SK-N-SH (cell line): Measurements from ENCODE around the gene YTHDF1. TPM values are rescaled to one million over a fixed set of nuclear protein-coding genes. Genes with fewer than 3 reads are reported as not detected.

Experiments used
- CTCF ChIA-PET: fragments of 300-600, 350-600 bp; formaldehyde crosslinking; extraction: SDS; loops from one replicate; lab custom pipeline; 2021; lab: Yijun Ruan, JAX
- POLR2A ChIA-PET: fragments of 350-600 bp; sonication (Branson Sonifier 250); formaldehyde crosslinking; extraction: SDS; loops from one replicate; lab custom pipeline; 2020; ENCODE audit warnings: antibody characterized with exemption, inconsistent platforms; lab: Yijun Ruan, JAX
- DNase-seq: peaks from one replicate; pipeline ENCODE4 v3.0.0; 2012
- H2AFZ ChIP-seq: fragments of 200-600 bp; sonication (generic); 2 replicates; pipeline ENCODE4 v1.8.1; 2016; ENCODE audit warnings: antibody characterized with exemption, mild to moderate bottlenecking, low read depth
- H3F3A ChIP-seq: fragments of 200-600 bp; sonication (generic); replicated peaks from 2 replicates; pipeline ENCODE3; 2016; ENCODE audit warnings: antibody characterized with exemption, mild to moderate bottlenecking; ENCODE audit not compliant: insufficient read depth
- H3K27ac ChIP-seq, 2 experiments: fragments of 200-500 bp in 1 of 2; fragments of 200-600 bp in 1 of 2; sonication (Bioruptor generic) in 1 of 2; sonication (generic), shearing (Covaris generic) in 1 of 2; 2 replicates each; pipeline versions ENCODE4 v1.5.1 to v1.6.1; 2014 to 2016; ENCODE audit warnings: low read depth in 2 of 2, inconsistent platforms in 1 of 2, low read length in 1 of 2, mild to moderate bottlenecking in 1 of 2, mixed read lengths in 1 of 2
- H3K27me3 ChIP-seq: fragments of 200-600 bp; sonication (generic), shearing (Covaris generic); 2 replicates; pipeline ENCODE4 v1.6.1; 2016; ENCODE audit warnings: mixed run types; ENCODE audit not compliant: insufficient read depth
- H3K36me3 ChIP-seq, 2 experiments: fragments of 200-500 bp in 1 of 2; fragments of 200-600 bp in 1 of 2; sonication (Bioruptor generic) in 1 of 2; sonication (generic) in 1 of 2; replicated peaks in 1 of 2; 2 replicates each; pipeline versions ENCODE3 to v1.5.1; 2014 to 2016; ENCODE audit warnings: low read length in 1 of 2, mild to moderate bottlenecking in 1 of 2; ENCODE audit not compliant: insufficient read depth in 2 of 2, control insufficient read depth in 1 of 2
- H3K4me1 ChIP-seq, 2 experiments: fragments of 200-500 bp in 1 of 2; fragments of 200-600 bp in 1 of 2; sonication (Bioruptor generic) in 1 of 2; sonication (generic), shearing (Covaris generic) in 1 of 2; 2 replicates each; pipeline versions ENCODE4 v1.5.1 to v1.6.1; 2014 to 2016; ENCODE audit warnings: low read depth in 1 of 2, low read length in 1 of 2, mixed run types in 1 of 2; ENCODE audit not compliant: insufficient read depth in 2 of 2, control insufficient read depth in 1 of 2
- H3K4me2 ChIP-seq: fragments of 200-600 bp; sonication (generic), shearing (Covaris generic); 2 replicates; pipeline ENCODE4 v1.6.1; 2017; ENCODE audit warnings: mixed run types
- H3K4me3 ChIP-seq, 2 experiments: fragments of 200-500 bp in 1 of 2; fragments of 200-600 bp in 1 of 2; sonication (Bioruptor generic) in 1 of 2; sonication (generic), shearing (Covaris generic) in 1 of 2; 2 replicates each; pipeline versions ENCODE4 v1.5.1 to v1.8.1; 2014 to 2016; ENCODE audit warnings: low read depth in 2 of 2, inconsistent platforms in 1 of 2, low read length in 1 of 2, mild to moderate bottlenecking in 1 of 2, mixed read lengths in 1 of 2, moderate library complexity in 1 of 2
- H3K79me2 ChIP-seq: fragments of 200-600 bp; sonication (generic); 2 replicates; pipeline ENCODE4 v1.8.1; 2017; ENCODE audit warnings: mild to moderate bottlenecking; ENCODE audit not compliant: insufficient read depth
- H3K9ac ChIP-seq: fragments of 200-600 bp; sonication (generic); 2 replicates; pipeline ENCODE4 v1.6.1; 2017; ENCODE audit warnings: mixed run types
- H3K9me2 ChIP-seq: fragments of 200-600 bp; sonication (generic); 2 replicates; pipeline ENCODE4 v1.6.1; 2017; ENCODE audit warnings: mixed run types
- H3K9me3 ChIP-seq: fragments of 200-600 bp; sonication (generic); 2 replicates; pipeline ENCODE4 v1.6.1; 2017; ENCODE audit warnings: mixed run types, mild to moderate bottlenecking, moderate library complexity
- H4K20me1 ChIP-seq: fragments of 200-600 bp; sonication (generic); 2 replicates; pipeline ENCODE4 v1.6.1; 2017; ENCODE audit warnings: mild to moderate bottlenecking, mixed run types; ENCODE audit not compliant: insufficient read depth
- CTCF ChIP-seq: fragments of 200-600 bp; sonication (generic); IDR thresholded peaks from 2 replicates; pipeline ENCODE4 v1.6.1; 2017; ENCODE audit warnings: antibody characterized with exemption, mild to moderate bottlenecking, moderate library complexity
- EP300 ChIP-seq, 2 experiments: IDR thresholded peaks; 2 replicates each; pipeline versions ENCODE4 v1.4.0 to v1.6.1; 2012; ENCODE audit warnings: borderline replicate concordance in 1 of 2, low read depth in 1 of 2, low read length in 1 of 2
- FOSL2 ChIP-seq: IDR thresholded peaks from 2 replicates; pipeline ENCODE4 v1.4.0; 2012; ENCODE audit warnings: low read depth, mild to moderate bottlenecking, moderate library complexity, borderline replicate concordance
- MAX ChIP-seq: IDR thresholded peaks from 2 replicates; pipeline ENCODE4 v1.4.0; 2012; ENCODE audit warnings: low read depth
- NRF1 ChIP-seq: IDR thresholded peaks from 2 replicates; pipeline ENCODE4 v1.6.1; 2012; ENCODE audit warnings: low read depth, mild to moderate bottlenecking, low read length
- RFX5 ChIP-seq: IDR thresholded peaks from 2 replicates; pipeline ENCODE4 v1.6.1; 2012; ENCODE audit warnings: mild to moderate bottlenecking, improper control_type of control experiment, low read length
- TAF1 ChIP-seq: IDR thresholded peaks from 2 replicates; pipeline ENCODE4 v1.6.1; 2012; ENCODE audit warnings: low read depth, mild to moderate bottlenecking, low read length, moderate library complexity, borderline replicate concordance
- USF1 ChIP-seq: IDR thresholded peaks from 2 replicates; pipeline ENCODE4 v1.4.0; 2012; ENCODE audit warnings: low read depth, borderline replicate concordance
- WGBS: methylation state at CpG from one replicate; pipeline ENCODE4 v1.1.6; 2017; ENCODE audit warnings: low lambda C conversion rate; 5-methylcytosine and 5-hydroxymethylcytosine counted together
- polyA plus RNA-seq, 3 experiments: library from polyadenylated mRNA; depleted of rRNA; stranded (reverse); fragments of >200 nt; gene quantifications; 2 replicates each; pipeline ENCODE4 v1.2.3, GENCODE V29; 2012
- TF ChIP-seq, protein P1 (sequence below): IDR thresholded peaks from 2 replicates; pipeline ENCODE4; 2012

YTHDF1 gene
- polyA plus RNA-seq, 1 of the 3 experiments (the other 2 are of a cell fraction): 17.0 TPM

DNA sequence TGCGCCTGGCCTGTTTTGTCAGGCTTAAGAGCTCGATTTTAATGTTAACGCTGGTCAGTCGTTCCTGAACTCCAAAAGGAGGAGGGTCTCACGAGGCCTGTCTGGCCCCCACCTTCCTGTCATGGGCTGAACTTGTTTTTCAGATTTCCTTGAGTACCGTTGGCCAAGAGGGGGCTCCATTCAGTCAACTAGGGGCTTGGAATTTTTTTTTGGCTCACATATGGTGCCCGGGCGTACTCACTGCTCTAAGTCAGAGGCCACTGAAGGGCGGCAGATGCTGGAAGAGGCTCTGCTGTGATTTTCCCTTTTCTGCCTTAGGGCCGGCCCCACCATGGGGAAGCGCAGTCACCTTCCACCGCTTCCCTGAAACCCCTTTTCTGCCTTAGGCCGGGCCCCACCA is 12.9 kb upstream of the YTHDF1 start:
- no peak for DNase-seq
- ChIA-PET POLR2A (no interaction called here), CTCF (interaction anchor here (2.1 kb wide), 1 partner anchor 81 kb away, joined by 7 read pairs; no protein-coding TSS in a partner anchor)
- H3K4me3 ChIP-seq: no peak overlapping the region
- no peak overlapping the region for H3K9ac ChIP-seq
- no peak overlapping the region for H2AFZ ChIP-seq
- TF ChIP-seq CTCF (no peak), FOSL2 (no peak), NRF1 (no peak)
- H3K27ac ChIP-seq: no peak overlapping the region
- H3F3A ChIP-seq: no peaks in the 10 kb centered on the region
- H3K27me3 ChIP-seq: no peaks in the 10 kb centered on the region
- H3K9me3 ChIP-seq: no peaks in the 10 kb centered on the region
- 81% methylated on average over 13 of the region's 13 CpGs for WGBS
- no peaks in the 10 kb centered on the region for H4K20me1 ChIP-seq
- H3K4me2 ChIP-seq: no peak overlapping the region
- H3K36me3 ChIP-seq: no peaks in the 10 kb centered on the region
- no peaks in the 10 kb centered on the region for H3K79me2 ChIP-seq
- H3K4me1 ChIP-seq: peaks cover 5 to 13% of the 10 kb centered on the region in 2 experiments; a peak in 1 of 4 replicates
- H3K9me2 ChIP-seq: no peaks in the 10 kb centered on the region

DNA sequence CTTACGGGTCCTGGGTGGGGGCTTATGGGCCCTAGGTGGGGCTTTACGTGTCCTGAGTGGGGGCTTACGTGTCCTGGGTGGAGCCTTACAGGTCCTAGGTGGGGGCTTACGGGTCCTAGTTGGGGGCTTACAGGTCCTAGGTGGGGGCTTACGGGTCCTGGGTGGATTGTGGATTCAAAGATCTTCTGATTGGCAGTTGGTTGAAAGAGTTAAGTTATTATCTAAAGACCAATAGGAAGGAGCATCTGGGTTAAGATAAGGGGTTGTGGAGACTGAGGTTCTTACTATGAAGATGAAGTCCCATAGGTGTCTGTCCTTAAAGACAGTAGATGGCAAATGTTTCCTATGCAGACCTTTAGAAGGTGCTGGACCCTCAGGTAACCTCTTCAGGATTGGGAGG is 11.3 kb upstream of the YTHDF1 start:
- TF ChIP-seq USF1 (no peak), RFX5 (no peak), TAF1 (no peak), EP300 (IDR thresholded peaks at IDR 0.05; ENCODE audit: borderline replicate concordance in 1 of 2, low read depth in 1 of 2, low read length in 1 of 2) (no peak), NRF1 (no peak), MAX (no peak)
- TF ChIP-seq, protein P1, sequence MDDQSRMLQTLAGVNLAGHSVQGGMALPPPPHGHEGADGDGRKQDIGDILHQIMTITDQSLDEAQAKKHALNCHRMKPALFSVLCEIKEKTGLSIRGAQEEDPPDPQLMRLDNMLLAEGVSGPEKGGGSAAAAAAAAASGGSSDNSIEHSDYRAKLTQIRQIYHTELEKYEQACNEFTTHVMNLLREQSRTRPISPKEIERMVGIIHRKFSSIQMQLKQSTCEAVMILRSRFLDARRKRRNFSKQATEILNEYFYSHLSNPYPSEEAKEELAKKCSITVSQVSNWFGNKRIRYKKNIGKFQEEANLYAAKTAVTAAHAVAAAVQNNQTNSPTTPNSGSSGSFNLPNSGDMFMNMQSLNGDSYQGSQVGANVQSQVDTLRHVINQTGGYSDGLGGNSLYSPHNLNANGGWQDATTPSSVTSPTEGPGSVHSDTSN: no peak
- Histone ChIP-seq H2AFZ (no peak overlapping the region), H4K20me1 (no peaks in the 10 kb centered on the region), H3K4me1 (peaks cover 2 to 17% of the 10 kb centered on the region in 2 experiments; a peak in 1 of 4 replicates), H3K79me2 (no peaks in the 10 kb centered on the region), H3K36me3 (no peaks in the 10 kb centered on the region), H3K9me3 (no peaks in the 10 kb centered on the region), H3K9ac (no peak overlapping the region), H3K27me3 (0 out of 2 replicates have a peak, but pooled peaks cover 3% of the 10 kb centered on the region), H3K9me2 (no peaks in the 10 kb centered on the region), H3K27ac (no peak overlapping the region), H3F3A (no peaks in the 10 kb centered on the region), H3K4me3 (no peak overlapping the region), H3K4me2 (no peak overlapping the region)
- ChIA-PET CTCF (interaction anchor here (1.5 kb wide), 1 partner anchor 154 kb away, joined by 3 read pairs; no protein-coding TSS in a partner anchor), POLR2A (no interaction called here)
- DNase-seq: no peak
- whole genome bisulfite sequencing: 77% methylated on average over 4 of the region's 5 CpGs
